Fibroblast of lung (primary cell): ENCODE results near the gene EPHA8. TPM values are rescaled to one million over a fixed set of nuclear protein-coding genes. Genes with fewer than 3 reads are reported as not detected.

Experiments used
- DNase-seq, 2 donors: peaks; one replicate each; pipeline versions ENCODE4 v3.0.0 to v3.0.0-alpha.2; 2010; ENCODE audit warnings: low read depth in 2 of 2
- H2AFZ ChIP-seq: 2 replicates; pipeline ENCODE4 v1.5.1; 2012; ENCODE audit warnings: low read length, control low read depth, inconsistent platforms
- H3K27ac ChIP-seq: 2 replicates; pipeline ENCODE4 v1.5.1; 2011; ENCODE audit warnings: low read length, control low read depth; ENCODE audit not compliant: insufficient read depth
- H3K27me3 ChIP-seq: 2 replicates; pipeline ENCODE4 v1.5.1; 2011; ENCODE audit warnings: mild to moderate bottlenecking, low read length; ENCODE audit not compliant: control insufficient read depth, insufficient read depth
- H3K36me3 ChIP-seq: 2 replicates; pipeline ENCODE4 v1.5.1; 2011; ENCODE audit warnings: low read length; ENCODE audit not compliant: control insufficient read depth, insufficient read depth
- H3K4me1 ChIP-seq: 2 replicates; pipeline ENCODE4 v1.5.1; 2011; ENCODE audit warnings: low read length; ENCODE audit not compliant: control insufficient read depth, insufficient read depth; ENCODE audit errors: extremely low read depth
- H3K4me2 ChIP-seq: 2 replicates; pipeline ENCODE4 v1.5.1; 2011; ENCODE audit warnings: low read length, control low read depth; ENCODE audit not compliant: insufficient read depth; ENCODE audit errors: extremely low read depth
- H3K4me3 ChIP-seq, 4 experiments: fragments of 200-600 bp in 1 of 4; sonication (generic) in 1 of 4; replicated peaks in 1 of 4; 2 replicates each; pipeline ENCODE4 v1.5.1; 2011 to 2016; ENCODE audit warnings: low read length in 4 of 4, low read depth in 3 of 4, mild to moderate bottlenecking in 3 of 4, control low read depth in 2 of 4, inconsistent platforms in 1 of 4, mixed read lengths in 1 of 4; ENCODE audit not compliant: insufficient read depth in 1 of 4; ENCODE audit errors: control extremely low read depth in 1 of 4
- H3K79me2 ChIP-seq: 2 replicates; pipeline ENCODE4 v1.5.1; 2012; ENCODE audit warnings: mild to moderate bottlenecking, low read length, inconsistent platforms; ENCODE audit not compliant: control insufficient read depth, insufficient read depth
- H3K9ac ChIP-seq: 2 replicates; pipeline ENCODE4 v1.5.1; 2011; ENCODE audit warnings: mild to moderate bottlenecking, low read length, control low read depth; ENCODE audit not compliant: insufficient read depth
- H3K9me3 ChIP-seq: 2 replicates; pipeline ENCODE4 v1.5.1; 2012; ENCODE audit warnings: low read depth, low read length; ENCODE audit not compliant: control insufficient read depth, insufficient read depth
- H4K20me1 ChIP-seq: 2 replicates; pipeline ENCODE4 v1.5.1; 2011; ENCODE audit warnings: low read length; ENCODE audit not compliant: control insufficient read depth, insufficient read depth; ENCODE audit errors: extremely low read depth
- EZH2 ChIP-seq: IDR thresholded peaks from 2 replicates; pipeline ENCODE4 v1.5.1; 2012; ENCODE audit warnings: low read length, control low read depth, mild to moderate bottlenecking; ENCODE audit errors: missing control alignments
- polyA plus RNA-seq, 2 donors: library from polyadenylated mRNA; depleted of rRNA in 1 of 2; stranded (reverse) in 1 of 2; unstranded in 1 of 2; fragments of >200 nt; gene quantifications; 2 replicates each; pipeline ENCODE4 v1.2.1, GENCODE V29; 2011 to 2012; ENCODE audit warnings: missing spikeins in 1 of 2
- total RNA-seq: library from RNA; depleted of rRNA; stranded (reverse); fragments of >200 nt; gene quantifications from 2 replicates; pipeline ENCODE4 v1.2.1, GENCODE V29; 2014
- TF ChIP-seq, protein P1 (sequence below), 2 donors: IDR thresholded peaks in 1 of 2; conservative IDR thresholded peaks in 1 of 2; 1 replicate in 1 of 2; 2 replicates in 1 of 2; pipeline ENCODE4 v1.5.1; 2011 to 2012; ENCODE audit warnings: low read length in 2 of 2, control low read depth in 1 of 2, inconsistent platforms in 1 of 2, low read depth in 1 of 2, mild to moderate bottlenecking in 1 of 2

Gene EPHA8
- total and polyA plus RNA-seq, 2 donors (not counting 1 experiment from before 2014, with no cell fraction given): not detected

DNA sequence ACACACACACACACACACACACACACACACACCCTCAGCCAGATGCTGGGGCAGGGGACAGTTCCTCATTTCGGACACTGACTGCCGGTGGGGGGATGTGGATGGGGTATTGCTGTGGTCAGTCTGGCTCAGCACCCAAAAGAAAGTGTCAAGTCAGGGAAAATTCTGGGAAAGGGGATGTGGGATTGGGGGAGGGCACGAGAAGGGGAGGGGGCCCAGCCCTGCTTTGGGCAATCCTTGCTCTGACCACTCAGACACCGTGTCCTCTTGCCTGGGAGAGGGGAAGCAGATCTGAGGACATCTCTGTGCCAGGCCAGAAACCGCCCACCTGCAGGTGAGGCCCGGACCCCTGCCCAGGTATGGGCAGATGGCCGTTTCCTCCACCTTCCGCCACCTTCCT lies 80.1 kb downstream of the EPHA8 start, which contains the start of gene C1QC:
C1QC (plus strand) TSS at position 253 of the 400 bp plus-strand sequence. CDS start 391 bp downstream, outside the sequence.
- Histone ChIP-seq H3K4me3 (no peak within 1 kb of the TSS), H3K79me2 (no peaks in the 10 kb centered on the region), H3K36me3 (no peaks in the 10 kb centered on the region), H3K4me2 (no peak within 1 kb of the TSS), H3K27ac (no peak within 1 kb of the TSS), H3K9me3 (no peaks in the 10 kb centered on the region), H3K9ac (no peak within 1 kb of the TSS), H3K4me1 (no peaks in the 10 kb centered on the region), H3K27me3 (no peaks in the 10 kb centered on the region), H4K20me1 (no peaks in the 10 kb centered on the region), H2AFZ (no peak within 1 kb of the TSS)
- no peak for TF ChIP-seq EZH2
- DNase-seq: no peak

DNA sequence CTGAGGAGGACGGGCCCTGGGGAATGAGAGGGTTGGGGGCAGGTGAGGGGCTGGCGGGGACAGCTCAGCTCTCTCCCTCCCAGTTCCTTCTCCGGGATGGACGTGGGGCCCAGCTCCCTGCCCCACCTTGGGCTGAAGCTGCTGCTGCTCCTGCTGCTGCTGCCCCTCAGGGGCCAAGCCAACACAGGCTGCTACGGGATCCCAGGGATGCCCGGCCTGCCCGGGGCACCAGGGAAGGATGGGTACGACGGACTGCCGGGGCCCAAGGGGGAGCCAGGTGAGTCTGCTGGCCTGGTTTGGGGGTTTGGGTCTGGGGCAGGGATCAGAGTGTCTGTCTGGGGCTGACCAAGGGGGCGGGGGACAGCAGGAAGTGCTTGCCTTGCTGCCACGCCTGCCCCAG lies 80.6 kb downstream of the EPHA8 start:
- H3K4me2 ChIP-seq: no peak overlapping the region
- H3K79me2 ChIP-seq: no peaks in the 10 kb centered on the region
- no peaks in the 10 kb centered on the region for H4K20me1 ChIP-seq
- no peak for DNase-seq
- H3K4me3 ChIP-seq: no peak overlapping the region
- no peaks in the 10 kb centered on the region for H3K9me3 ChIP-seq
- no peak for TF ChIP-seq EZH2
- TF ChIP-seq, protein P1, sequence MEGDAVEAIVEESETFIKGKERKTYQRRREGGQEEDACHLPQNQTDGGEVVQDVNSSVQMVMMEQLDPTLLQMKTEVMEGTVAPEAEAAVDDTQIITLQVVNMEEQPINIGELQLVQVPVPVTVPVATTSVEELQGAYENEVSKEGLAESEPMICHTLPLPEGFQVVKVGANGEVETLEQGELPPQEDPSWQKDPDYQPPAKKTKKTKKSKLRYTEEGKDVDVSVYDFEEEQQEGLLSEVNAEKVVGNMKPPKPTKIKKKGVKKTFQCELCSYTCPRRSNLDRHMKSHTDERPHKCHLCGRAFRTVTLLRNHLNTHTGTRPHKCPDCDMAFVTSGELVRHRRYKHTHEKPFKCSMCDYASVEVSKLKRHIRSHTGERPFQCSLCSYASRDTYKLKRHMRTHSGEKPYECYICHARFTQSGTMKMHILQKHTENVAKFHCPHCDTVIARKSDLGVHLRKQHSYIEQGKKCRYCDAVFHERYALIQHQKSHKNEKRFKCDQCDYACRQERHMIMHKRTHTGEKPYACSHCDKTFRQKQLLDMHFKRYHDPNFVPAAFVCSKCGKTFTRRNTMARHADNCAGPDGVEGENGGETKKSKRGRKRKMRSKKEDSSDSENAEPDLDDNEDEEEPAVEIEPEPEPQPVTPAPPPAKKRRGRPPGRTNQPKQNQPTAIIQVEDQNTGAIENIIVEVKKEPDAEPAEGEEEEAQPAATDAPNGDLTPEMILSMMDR (conservative IDR thresholded peaks at IDR 0.05 in 1 of 2, IDR thresholded peaks at IDR 0.05 in 1 of 2; ENCODE audit: low read depth in 1 of 2, low read length in 2 of 2): no peak
- no peak overlapping the region for H3K9ac ChIP-seq
- no peaks in the 10 kb centered on the region for H3K27me3 ChIP-seq
- no peak overlapping the region for H2AFZ ChIP-seq
- H3K27ac ChIP-seq: no peak overlapping the region
- no peaks in the 10 kb centered on the region for H3K4me1 ChIP-seq
- no peaks in the 10 kb centered on the region for H3K36me3 ChIP-seq

DNA sequence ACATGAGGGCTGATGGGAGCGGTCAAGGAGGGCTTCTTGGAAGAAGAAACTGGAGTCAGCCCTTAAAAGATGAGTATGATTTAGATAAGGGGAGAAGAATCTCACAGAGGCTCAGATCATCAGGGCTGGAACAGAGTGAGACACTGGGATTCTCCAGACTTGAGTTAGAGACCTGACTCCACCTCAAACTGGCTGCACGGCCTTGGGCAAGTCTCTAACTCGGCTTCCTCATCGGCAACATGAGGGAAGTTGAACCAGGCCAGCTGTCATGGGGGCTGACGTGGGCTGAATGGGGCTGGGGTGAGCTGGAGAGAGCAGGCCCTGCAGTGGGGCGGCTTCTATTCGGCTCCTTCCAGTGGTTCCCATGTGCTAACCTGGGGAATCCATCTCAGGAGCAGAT lies 82.6 kb downstream of the EPHA8 start:
- Histone ChIP-seq H3K36me3 (no peaks in the 10 kb centered on the region), H2AFZ (no peak overlapping the region), H3K79me2 (no peaks in the 10 kb centered on the region), H3K9me3 (no peaks in the 10 kb centered on the region), H3K27me3 (no peaks in the 10 kb centered on the region), H3K4me2 (no peak overlapping the region), H3K4me1 (no peaks in the 10 kb centered on the region), H3K4me3 (no peak overlapping the region), H3K27ac (no peak overlapping the region), H4K20me1 (no peaks in the 10 kb centered on the region), H3K9ac (no peak overlapping the region)
- no peak for DNase-seq
- TF ChIP-seq EZH2: no peak
- TF ChIP-seq, protein P1 (conservative IDR thresholded peaks at IDR 0.05 in 1 of 2, IDR thresholded peaks at IDR 0.05 in 1 of 2; ENCODE audit: low read depth in 1 of 2, low read length in 2 of 2): no peak
